DMS114 treated with DMSO at 0.1 percent for 48 hours (cell line): ENCODE results near the gene ZNF502.

Experiments used
- DNase-seq: peaks from one replicate; lab custom pipeline; 2025; ENCODE audit not compliant: unreplicated experiment; lab: John Stamatoyannopoulos, UW

The ZNF502 gene

DNA sequence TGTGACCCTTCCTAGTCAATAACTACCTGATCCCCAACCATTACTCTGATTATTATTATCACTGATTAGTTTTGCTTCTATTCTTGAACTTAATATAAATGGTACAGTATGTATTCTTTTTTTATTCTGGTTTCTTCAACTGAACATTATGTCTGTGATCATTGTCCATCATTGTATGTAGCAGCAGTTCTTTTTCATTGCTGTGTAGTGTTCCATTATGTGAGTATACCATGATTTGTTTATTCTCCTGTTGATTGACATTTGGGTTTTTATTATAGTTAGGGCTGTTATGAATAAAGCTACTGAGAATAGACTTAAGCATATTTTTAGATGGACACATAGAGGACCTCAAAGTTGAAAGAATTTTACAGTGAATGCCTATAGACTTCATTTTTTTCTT lies 51.8 kb downstream of the ZNF502 start:
- DNase-seq, result no peak

DNA sequence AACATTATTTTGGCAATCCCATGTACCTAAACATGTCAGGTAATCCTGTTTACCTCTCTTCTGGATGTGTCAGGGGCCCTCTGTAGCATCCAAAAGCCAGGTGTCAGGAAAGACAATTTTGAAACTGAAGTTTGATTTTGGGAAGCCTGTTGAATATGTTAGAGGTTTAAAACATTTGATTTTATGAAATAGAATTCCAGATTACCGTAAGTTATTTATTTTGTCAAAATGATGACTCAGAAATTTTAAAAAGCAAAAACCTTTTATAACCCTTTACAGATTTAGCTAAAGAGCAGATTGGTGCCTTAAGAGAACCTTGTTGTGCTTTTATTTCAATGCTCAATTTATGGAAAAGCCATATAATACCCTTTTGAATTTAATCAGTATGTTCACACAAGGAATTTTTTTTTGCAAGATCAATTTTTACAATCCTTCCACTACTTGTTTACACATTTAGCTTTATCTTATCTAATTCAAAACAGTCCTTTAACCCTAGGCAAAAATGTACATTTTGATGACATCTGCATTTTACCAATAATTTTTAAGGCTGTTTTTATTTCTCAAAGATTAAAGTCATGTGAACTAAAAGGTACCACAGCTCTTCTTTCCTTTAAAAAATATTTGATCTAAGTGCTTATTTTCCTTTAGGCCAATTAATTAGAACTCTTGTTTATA lies 59.1 kb downstream of the ZNF502 start:
- DNase-seq, result no peak

DNA sequence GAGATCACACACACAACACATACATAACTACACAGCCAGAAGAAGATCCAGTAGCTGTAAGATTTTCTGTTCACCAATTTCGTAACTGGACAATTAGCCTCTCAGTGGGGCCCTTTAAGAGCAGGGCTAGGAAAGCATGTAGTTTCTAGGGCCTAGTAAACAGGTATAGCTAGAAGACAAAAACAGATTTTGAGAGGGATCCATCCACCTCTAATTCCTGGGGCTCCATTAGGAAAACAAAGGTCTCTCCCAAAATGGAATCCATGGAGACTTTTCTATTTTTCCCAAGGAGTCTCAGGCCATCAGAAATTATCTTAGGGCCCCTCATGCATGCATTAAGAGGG lies 59.6 kb downstream of the ZNF502 start:
- DNase-seq, result no peak
